Subcutaneous abdominal adipose tissue (tissue), 5 donors: ENCODE results near the gene ZBTB43.
"Not testable (repeated sequence)": the region's sequence is repeated elsewhere in the genome, so short reads cannot be mapped to it uniquely, and the experiment has no call there.

Experiments
- H3K27ac ChIP-seq: one replicate; pipeline ENCODE4 v1.7.0; 2013; ENCODE audit warnings: low read depth, mild to moderate bottlenecking, inconsistent platforms, low read length, moderate library complexity
- H3K27me3 ChIP-seq, 5 donors: one replicate each; pipeline ENCODE4 v1.7.0; 2013; ENCODE audit warnings: low read length in 5 of 5, inconsistent platforms in 1 of 5; ENCODE audit not compliant: control insufficient read depth in 5 of 5, insufficient read depth in 4 of 5
- H3K36me3 ChIP-seq, 5 donors: one replicate each; pipeline ENCODE4 v1.7.0; 2013; ENCODE audit warnings: low read length in 5 of 5; ENCODE audit not compliant: control insufficient read depth in 5 of 5, insufficient read depth in 5 of 5
- H3K4me1 ChIP-seq, 5 donors: one replicate each; pipeline ENCODE4 v1.7.0; 2013; ENCODE audit warnings: low read length in 5 of 5, mild to moderate bottlenecking in 3 of 5, moderate library complexity in 1 of 5; ENCODE audit not compliant: control insufficient read depth in 5 of 5, insufficient read depth in 5 of 5
- H3K4me3 ChIP-seq, 5 donors: one replicate each; pipeline ENCODE4 v1.7.0; 2013; ENCODE audit warnings: low read length in 5 of 5, low read depth in 1 of 5
- H3K9ac ChIP-seq, 5 donors: one replicate each; pipeline ENCODE4 v1.7.0; 2013; ENCODE audit warnings: low read length in 5 of 5, mild to moderate bottlenecking in 4 of 5, moderate library complexity in 3 of 5
- H3K9me3 ChIP-seq, 5 donors: one replicate each; pipeline ENCODE4 v1.7.0; 2013; ENCODE audit warnings: low read length in 5 of 5; ENCODE audit not compliant: control insufficient read depth in 5 of 5
- donor health status: healthy.
- donor health status: healthy.
- donor health status: healthy.
- donor health status: healthy.
- donor health status: healthy.

ZBTB43 gene

GRCh38 chr9:126777733-126778132 lies 27.1 kb upstream of the ZBTB43 start:
- Histone ChIP-seq H3K9me3 (no peaks in the 10 kb centered on the region), H3K4me1 (peaks cover 0 to 6% (median 5%) of the 10 kb centered on the region in 5 donors), H3K4me3 (no peak overlapping the region), H3K9ac (no peak overlapping the region), H3K27me3 (peaks cover 12 to 38% (median 21%) of the 10 kb centered on the region in 5 donors), H3K27ac (no peak overlapping the region), H3K36me3 (no peaks in the 10 kb centered on the region)

GRCh38 chr9:126778141-126778540 lies 26.7 kb upstream of the ZBTB43 start:
- H3K27me3 ChIP-seq: peaks cover 12 to 38% (median 20%) of the 10 kb centered on the region in 5 donors

GRCh38 chr9:126778696-126779095 lies 26.1 kb upstream of the ZBTB43 start:
- not testable (repeated sequence) for H3K9me3 ChIP-seq, H3K36me3 ChIP-seq, H3K9ac ChIP-seq, H3K4me1 ChIP-seq, H3K4me3 ChIP-seq, H3K27ac ChIP-seq
- peaks cover 12 to 38% (median 21%) of the 10 kb centered on the region in 5 donors for H3K27me3 ChIP-seq

More at GRCh38 chr9:126778141-126778540, 26.7 kb upstream of the ZBTB43 start:
- Histone ChIP-seq H3K4me3 (no peak overlapping the region), H3K9ac (no peak overlapping the region), H3K27ac (no peak overlapping the region), H3K4me1 (peaks cover 0 to 5% (median 4%) of the 10 kb centered on the region in 5 donors), H3K9me3 (no peaks in the 10 kb centered on the region), H3K36me3 (no peaks in the 10 kb centered on the region)

GRCh38 chr9:126781186-126782052 lies 23.4 kb upstream of the ZBTB43 start:
- Histone ChIP-seq H3K36me3 (no peaks in the 10 kb centered on the region), H3K4me3 (peak overlapping the region in 2 of 5 donors; percentile 7 to 11), H3K9me3 (no peaks in the 10 kb centered on the region), H3K9ac (no peak overlapping the region), H3K27me3 (peaks cover 12 to 28% (median 19%) of the 10 kb centered on the region in 5 donors), H3K4me1 (peaks cover 0 to 5% (median 4%) of the 10 kb centered on the region in 5 donors), H3K27ac (no peak overlapping the region)

GRCh38 chr9:126782053-126782388 lies 22.8 kb upstream of the ZBTB43 start:
- Histone ChIP-seq H3K27ac (no peak overlapping the region), H3K4me3 (no peak overlapping the region), H3K27me3 (peaks cover 12 to 28% (median 21%) of the 10 kb centered on the region in 5 donors), H3K36me3 (no peaks in the 10 kb centered on the region), H3K9ac (no peak overlapping the region), H3K4me1 (peaks cover 0 to 5% (median 4%) of the 10 kb centered on the region in 5 donors), H3K9me3 (no peaks in the 10 kb centered on the region)

GRCh38 chr9:126783949-126784348 lies 20.9 kb upstream of the ZBTB43 start:
- Histone ChIP-seq H3K9me3 (no peaks in the 10 kb centered on the region), H3K36me3 (no peaks in the 10 kb centered on the region), H3K4me1 (peaks cover 0 to 5% (median 4%) of the 10 kb centered on the region in 5 donors), H3K27ac (no peak overlapping the region), H3K27me3 (peaks cover 5 to 16% (median 11%) of the 10 kb centered on the region in 5 donors), H3K9ac (no peak overlapping the region), H3K4me3 (no peak overlapping the region)

- H3K27ac ChIP-seq: no peak overlapping the region
Observed at GRCh38 chr9:126784401-126784800, 20.4 kb upstream of the ZBTB43 start.

GRCh38 chr9:126784841-126785240 lies 20.0 kb upstream of the ZBTB43 start:
- H3K4me1 ChIP-seq, H3K36me3 ChIP-seq, H3K27ac ChIP-seq, H3K9me3 ChIP-seq, H3K9ac ChIP-seq, H3K4me3 ChIP-seq: not testable (repeated sequence)
- peaks cover 4 to 17% (median 7%) of the 10 kb centered on the region in 5 donors for H3K27me3 ChIP-seq

More at GRCh38 chr9:126784401-126784800, 20.4 kb upstream of the ZBTB43 start:
- Histone ChIP-seq H3K4me1 (peaks cover 0 to 5% (median 4%) of the 10 kb centered on the region in 5 donors), H3K4me3 (no peak overlapping the region), H3K9ac (no peak overlapping the region), H3K36me3 (no peaks in the 10 kb centered on the region), H3K9me3 (no peaks in the 10 kb centered on the region), H3K27me3 (peaks cover 5 to 16% (median 11%) of the 10 kb centered on the region in 5 donors)

GRCh38 chr9:126788046-126788445 lies 16.8 kb upstream of the ZBTB43 start:
- H3K4me1 ChIP-seq: no peaks in the 10 kb centered on the region
- no peak overlapping the region for H3K4me3 ChIP-seq
- H3K27me3 ChIP-seq: peaks cover 7 to 20% (median 10%) of the 10 kb centered on the region in 5 donors
- H3K27ac ChIP-seq: no peak overlapping the region
- H3K9ac ChIP-seq: no peak overlapping the region
- no peaks in the 10 kb centered on the region for H3K36me3 ChIP-seq
- no peaks in the 10 kb centered on the region for H3K9me3 ChIP-seq

- Histone ChIP-seq H3K36me3 (no peaks in the 10 kb centered on the region), H3K9ac (no peak overlapping the region), H3K9me3 (no peaks in the 10 kb centered on the region), H3K4me3 (no peak overlapping the region), H3K27me3 (peaks cover 7 to 24% (median 13%) of the 10 kb centered on the region in 5 donors), H3K4me1 (no peaks in the 10 kb centered on the region), H3K27ac (no peak overlapping the region)
Observed at GRCh38 chr9:126788634-126789349, 16.0 kb upstream of the ZBTB43 start.
